H4 (cell line): ENCODE data around the gene MYO10. TPM values are rescaled to one million over a fixed set of nuclear protein-coding genes. Genes with fewer than 3 reads are reported as not detected.
A peak's percentile ranks its signal among the peaks of the same experiment; 100 is the strongest.

ENCODE experiments used
- DNase-seq: peaks from one replicate; pipeline ENCODE4 v3.0.0-alpha.2; 2015; ENCODE audit warnings: low spot score
- total RNA-seq: library from RNA; depleted of rRNA; stranded (reverse); fragments of >200 nt; shearing (Covaris generic); gene quantifications from 2 replicates; pipeline ENCODE4 v1.2.3, GENCODE V29; 2014

MYO10 gene
- total RNA-seq, 1 experiment from 2014 or later = 34.7 TPM

- DNase-seq = no peak
Observed at GRCh38 chr5:16812448-16812847, 123.6 kb downstream of the MYO10 start.

- no peak for DNase-seq
Observed at GRCh38 chr5:16810208-16810854, 125.8 kb downstream of the MYO10 start.

GRCh38 chr5:16809395-16810207 lies 126.5 kb downstream of the MYO10 start:
- DNase-seq = peak; percentile 87

- DNase-seq = no peak
Observed at GRCh38 chr5:16809010-16809394, 127.1 kb downstream of the MYO10 start.

GRCh38 chr5:16808021-16808420 lies 128.1 kb downstream of the MYO10 start:
- no peak for DNase-seq

- no peak for DNase-seq
Observed at GRCh38 chr5:16807547-16807864, 128.6 kb downstream of the MYO10 start.

- DNase-seq = no peak
Observed at GRCh38 chr5:16806711-16807546, 129.2 kb downstream of the MYO10 start.

- DNase-seq = no peak
Observed at GRCh38 chr5:16805486-16805885, 130.6 kb downstream of the MYO10 start.

GRCh38 chr5:16803831-16804230 lies 132.3 kb downstream of the MYO10 start:
- no peak for DNase-seq

GRCh38 chr5:16800477-16800876 lies 135.6 kb downstream of the MYO10 start:
- no peak for DNase-seq

GRCh38 chr5:16799796-16800195 lies 136.3 kb downstream of the MYO10 start:
- no peak for DNase-seq

- DNase-seq = peak; percentile 35
Observed at GRCh38 chr5:16797951-16798350, 138.1 kb downstream of the MYO10 start.

GRCh38 chr5:16794269-16794913 lies 141.7 kb downstream of the MYO10 start:
- DNase-seq = no peak

GRCh38 chr5:16792598-16793275 lies 143.4 kb downstream of the MYO10 start:
- DNase-seq = no peak

GRCh38 chr5:16791904-16792597 lies 144.0 kb downstream of the MYO10 start:
- DNase-seq = no peak

- DNase-seq = peak; percentile 46
Observed at GRCh38 chr5:16791036-16791705, 144.9 kb downstream of the MYO10 start.

GRCh38 chr5:16788957-16789356 lies 147.1 kb downstream of the MYO10 start:
- no peak for DNase-seq

GRCh38 chr5:16787278-16787677 lies 148.8 kb downstream of the MYO10 start:
- no peak for DNase-seq

- DNase-seq = no peak
Observed at GRCh38 chr5:16784843-16785791, 151.0 kb downstream of the MYO10 start.
